Adipocyte (in vitro differentiated cells): Measurements from ENCODE around the gene FKBP11.
A peak's percentile ranks its signal among the peaks of the same experiment; 100 is the strongest.
"Not testable (repeated sequence)": the region's sequence is repeated elsewhere in the genome, so short reads cannot be mapped to it uniquely, and the experiment has no call there.

ENCODE experiments used
- DNase-seq: peaks from one replicate; pipeline ENCODE4 v3.0.0-alpha.2; 2015; ENCODE audit warnings: low read depth
- H3K27me3 ChIP-seq: replicated peaks from 2 replicates; pipeline ENCODE4 v1.7.0; 2013; ENCODE audit warnings: mild to moderate bottlenecking, low read length, moderate library complexity; ENCODE audit not compliant: control insufficient read depth, insufficient read depth
- H3K36me3 ChIP-seq: 2 replicates; pipeline ENCODE4 v1.7.0; 2013; ENCODE audit warnings: low read length, mild to moderate bottlenecking, moderate library complexity; ENCODE audit not compliant: control insufficient read depth, insufficient read depth, severe bottlenecking
- H3K4me1 ChIP-seq: 2 replicates; pipeline ENCODE4 v1.7.0; 2013; ENCODE audit warnings: mild to moderate bottlenecking, low read length, moderate library complexity; ENCODE audit not compliant: control insufficient read depth, insufficient read depth
- H3K4me3 ChIP-seq: 2 replicates; pipeline ENCODE4 v1.7.0; 2013; ENCODE audit warnings: mild to moderate bottlenecking, low read length, moderate library complexity
- H3K9ac ChIP-seq: 2 replicates; pipeline ENCODE4 v1.7.0; 2013; ENCODE audit warnings: mild to moderate bottlenecking, low read length, moderate library complexity
- H3K9me3 ChIP-seq: 2 replicates; pipeline ENCODE4 v1.7.0; 2013; ENCODE audit warnings: mild to moderate bottlenecking, low read length, moderate library complexity; ENCODE audit not compliant: control insufficient read depth

Gene FKBP11

DNA sequence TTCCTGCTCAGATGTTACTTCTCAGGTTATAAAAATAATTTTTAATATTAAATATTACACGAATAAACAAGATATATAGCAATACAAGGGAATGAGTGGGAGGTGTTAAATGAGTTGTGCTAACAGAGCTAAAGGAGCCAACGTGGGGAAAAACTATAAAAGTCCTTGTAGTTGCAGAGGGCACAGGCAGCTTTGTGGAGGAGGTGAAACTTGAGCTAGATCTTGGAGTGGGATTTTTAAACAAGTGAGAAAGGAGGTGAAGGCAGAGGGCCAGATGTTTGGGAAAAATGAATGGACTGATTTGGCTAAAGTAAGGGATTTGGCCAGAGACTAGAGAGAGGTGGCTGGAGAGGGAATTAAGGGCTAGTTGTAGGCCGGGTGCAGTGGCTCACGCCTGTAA is 5.2 kb upstream of the FKBP11 start:
- Histone ChIP-seq H3K4me3 (no peak overlapping the region), H3K9me3 (no peaks in the 10 kb centered on the region), H3K4me1 (peaks cover 5% of the 10 kb centered on the region), H3K36me3 (peaks cover 61% of the 10 kb centered on the region), H3K27me3 (no peaks in the 10 kb centered on the region), H3K9ac (no peak overlapping the region)
- no peak for DNase-seq

DNA sequence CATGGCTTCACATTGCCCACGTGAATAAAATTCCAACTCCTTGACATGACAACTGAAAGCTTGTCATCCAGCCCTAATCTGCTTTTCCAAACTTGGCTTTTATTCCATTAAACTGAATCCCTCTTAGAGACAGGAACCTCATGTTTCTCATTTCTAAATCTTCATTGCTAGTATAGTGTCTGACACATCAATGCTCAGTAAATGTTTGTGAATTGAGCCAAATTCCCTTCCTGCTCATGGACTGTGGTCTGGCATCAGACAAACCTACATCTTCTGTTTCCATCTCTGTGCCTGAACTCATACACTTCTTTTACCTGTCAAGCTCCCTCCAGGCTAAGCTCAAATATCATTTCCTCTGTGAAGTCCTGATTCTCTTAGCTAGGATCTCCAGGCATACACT is 4.3 kb upstream of the FKBP11 start:
- no peak for DNase-seq
- Histone ChIP-seq H3K9ac (no peak overlapping the region), H3K9me3 (no peaks in the 10 kb centered on the region), H3K4me1 (peaks cover 8% of the 10 kb centered on the region), H3K36me3 (peaks cover 57% of the 10 kb centered on the region), H3K27me3 (no peaks in the 10 kb centered on the region), H3K4me3 (no peak overlapping the region)

DNA sequence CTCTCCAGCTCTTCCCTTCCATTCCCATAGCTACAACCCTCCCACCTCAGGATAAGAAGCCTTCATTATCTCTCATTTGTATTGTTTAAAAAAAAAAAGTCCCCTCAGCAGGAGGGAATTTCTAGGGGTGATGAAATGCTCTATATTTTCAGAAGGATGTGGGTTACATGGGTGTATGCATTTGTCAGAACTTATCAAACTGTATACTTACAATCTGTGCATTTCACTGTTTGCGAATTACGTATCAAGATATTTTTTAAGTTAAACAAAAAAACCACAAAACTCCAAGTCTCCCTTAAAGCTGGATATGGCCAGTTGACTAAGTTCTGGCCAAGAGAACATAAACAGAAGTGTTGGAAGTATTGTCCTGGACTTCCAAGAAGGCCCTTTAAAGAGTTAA is 2.0 kb upstream of the FKBP11 start:
- Histone ChIP-seq H3K4me1 (peaks cover 14% of the 10 kb centered on the region), H3K4me3 (no peak overlapping the region), H3K9ac (no peak overlapping the region), H3K27me3 (no peaks in the 10 kb centered on the region), H3K36me3 (peaks cover 48% of the 10 kb centered on the region), H3K9me3 (no peaks in the 10 kb centered on the region)
- peak; percentile 67 for DNase-seq

DNA sequence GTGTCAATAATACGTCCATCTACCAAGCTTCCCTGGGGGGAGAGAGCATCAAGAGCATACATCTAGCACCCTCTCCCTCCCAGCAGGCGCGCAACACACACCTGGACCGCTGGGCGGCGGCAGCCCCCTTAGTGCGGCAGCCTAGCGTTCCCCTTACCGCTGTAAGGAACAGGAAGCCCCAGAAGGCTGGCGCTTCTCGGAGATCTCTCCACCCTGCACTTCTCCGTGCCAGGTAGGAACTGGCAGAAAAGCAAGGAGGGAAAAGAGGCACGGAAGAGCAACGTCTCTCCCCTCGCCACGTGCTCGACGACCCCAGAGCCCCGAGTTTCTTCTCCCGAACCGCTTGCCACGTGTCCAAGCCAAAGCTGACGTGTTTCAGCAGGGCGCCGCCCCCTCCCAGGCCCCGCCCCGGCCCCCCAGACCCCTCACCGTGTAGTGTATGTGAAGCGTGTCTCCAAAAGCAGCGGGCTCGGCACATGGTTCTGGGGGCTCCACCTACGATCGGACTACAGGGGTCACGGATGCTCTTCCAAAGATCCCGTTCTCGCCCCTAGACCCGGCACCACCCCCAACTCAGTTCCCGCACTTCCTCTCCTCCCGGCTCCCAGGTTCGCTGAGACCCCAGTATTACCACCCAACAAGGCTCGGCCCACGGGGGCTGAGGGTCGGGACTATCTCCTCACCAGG is 532 bp downstream of the FKBP11 start:
- Histone ChIP-seq H3K9ac (peak overlapping the region; percentile 92), H3K9me3 (no peaks in the 10 kb centered on the region), H3K27me3 (no peaks in the 10 kb centered on the region), H3K4me3 (peak overlapping the region; percentile 93), H3K36me3 (peaks cover 45% of the 10 kb centered on the region), H3K4me1 (peaks cover 14% of the 10 kb centered on the region)
- peak; percentile 62 for DNase-seq

DNA sequence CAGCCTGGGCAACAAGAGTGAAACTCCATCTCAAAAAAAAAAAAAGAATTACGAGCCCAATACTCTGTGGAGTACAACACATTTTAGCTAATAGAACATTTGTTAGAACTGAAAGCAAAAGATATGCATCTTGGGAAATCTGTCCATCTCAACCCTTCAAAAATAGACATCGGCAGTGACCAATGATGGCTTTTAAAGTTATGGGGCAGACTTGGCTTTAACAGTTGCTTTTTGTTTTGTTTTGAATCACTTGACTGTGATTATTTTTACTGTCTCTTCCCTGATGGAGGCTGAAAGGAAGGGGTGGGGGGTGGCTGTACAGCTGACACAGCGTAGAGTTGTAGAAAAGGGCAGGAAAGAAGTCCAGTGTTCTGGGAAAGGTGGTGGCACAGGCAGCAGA is 2.2 kb downstream of the FKBP11 start:
- Histone ChIP-seq H3K9me3 (no peaks in the 10 kb centered on the region), H3K36me3 (peaks cover 35% of the 10 kb centered on the region), H3K27me3 (no peaks in the 10 kb centered on the region), H3K9ac (no peak overlapping the region), H3K4me3 (no peak overlapping the region), H3K4me1 (peaks cover 14% of the 10 kb centered on the region)
- DNase-seq = no peak

DNA sequence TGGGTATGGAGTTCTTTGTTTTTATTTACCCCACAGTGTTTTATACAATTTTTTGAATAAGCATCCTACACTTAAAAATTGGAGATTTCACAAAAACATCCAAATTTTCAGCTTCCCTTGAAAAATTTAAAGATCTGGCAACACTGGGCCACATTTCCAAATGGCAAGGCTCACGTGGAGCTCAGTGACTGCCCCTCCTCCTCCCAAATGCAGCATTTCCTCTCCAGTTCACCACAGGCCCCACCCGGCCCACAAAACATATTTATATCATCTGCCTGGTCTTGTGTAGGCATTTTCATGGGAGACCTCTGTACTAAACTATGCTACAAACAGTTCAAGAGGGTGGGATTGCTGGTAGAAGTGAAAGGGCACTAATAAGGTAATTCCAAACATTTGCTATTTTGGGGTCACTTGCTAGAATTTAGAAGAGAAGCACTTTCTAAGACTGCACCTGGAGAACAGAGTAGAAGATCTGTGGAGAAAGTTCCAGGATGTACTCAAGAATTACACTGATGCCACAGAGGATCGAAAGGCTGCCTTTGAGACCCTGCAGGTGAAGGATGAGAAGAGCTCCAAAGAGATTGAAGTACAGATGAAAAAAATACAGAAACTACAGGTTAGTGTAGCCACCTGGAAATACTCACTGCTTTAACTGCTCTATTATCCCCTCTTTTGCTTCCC is 7.3 kb downstream of the FKBP11 start:
- H3K9ac ChIP-seq = no peak overlapping the region
- DNase-seq = peak; percentile 21
- H3K9me3 ChIP-seq = no peaks in the 10 kb centered on the region
- H3K4me3 ChIP-seq = no peak overlapping the region
- H3K27me3 ChIP-seq = no peaks in the 10 kb centered on the region
- peaks cover 21% of the 10 kb centered on the region for H3K36me3 ChIP-seq
- H3K4me1 ChIP-seq = no peaks in the 10 kb centered on the region

DNA sequence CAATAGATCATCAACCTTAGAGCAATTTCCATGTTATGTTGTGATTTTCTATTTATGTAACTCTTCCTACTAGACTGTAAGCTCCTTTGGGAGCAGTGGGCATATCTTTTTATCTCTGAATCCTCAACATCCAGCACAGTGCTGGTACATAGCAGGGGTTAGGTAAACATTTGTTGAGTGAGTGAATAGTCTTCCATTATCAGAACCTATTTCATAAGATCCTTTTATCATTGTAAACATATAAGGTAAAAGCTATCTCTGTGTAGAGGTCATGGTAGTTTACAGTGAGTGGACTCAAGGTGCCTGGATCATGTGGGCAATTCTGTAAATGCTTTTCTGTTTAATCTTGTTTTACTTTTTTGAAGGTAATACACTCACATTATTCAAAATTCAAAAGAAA is 15.1 kb downstream of the FKBP11 start:
- no peaks in the 10 kb centered on the region for H3K36me3 ChIP-seq
- H3K4me1 ChIP-seq = no peaks in the 10 kb centered on the region
- no peak overlapping the region for H3K9ac ChIP-seq
- H3K9me3 ChIP-seq = no peaks in the 10 kb centered on the region
- no peak for DNase-seq
- H3K4me3 ChIP-seq = no peak overlapping the region
- H3K27me3 ChIP-seq = no peaks in the 10 kb centered on the region

DNA sequence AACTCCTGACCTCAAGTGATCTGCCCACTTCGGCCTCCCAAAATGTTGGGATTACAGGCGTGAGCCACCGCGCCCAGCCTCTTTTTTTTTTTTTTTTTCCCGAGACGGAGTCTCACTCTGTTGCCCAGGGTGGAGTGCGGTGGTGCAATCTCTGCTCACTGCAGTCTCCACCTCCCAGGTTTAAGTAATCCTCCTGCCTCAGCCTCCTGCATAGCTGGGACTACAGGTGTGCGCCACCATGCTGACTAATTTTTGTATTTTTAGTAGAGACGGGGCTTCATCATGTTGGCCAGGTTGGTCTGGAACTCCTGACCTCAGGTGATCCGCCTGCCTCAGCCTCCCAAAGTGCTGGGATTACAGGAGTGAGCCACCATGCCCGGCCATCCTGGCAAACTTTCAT is 15.6 kb downstream of the FKBP11 start:
- not testable (repeated sequence) for H3K4me3 ChIP-seq, H3K36me3 ChIP-seq, H3K9me3 ChIP-seq, H3K4me1 ChIP-seq, H3K27me3 ChIP-seq, DNase-seq, H3K9ac ChIP-seq

DNA sequence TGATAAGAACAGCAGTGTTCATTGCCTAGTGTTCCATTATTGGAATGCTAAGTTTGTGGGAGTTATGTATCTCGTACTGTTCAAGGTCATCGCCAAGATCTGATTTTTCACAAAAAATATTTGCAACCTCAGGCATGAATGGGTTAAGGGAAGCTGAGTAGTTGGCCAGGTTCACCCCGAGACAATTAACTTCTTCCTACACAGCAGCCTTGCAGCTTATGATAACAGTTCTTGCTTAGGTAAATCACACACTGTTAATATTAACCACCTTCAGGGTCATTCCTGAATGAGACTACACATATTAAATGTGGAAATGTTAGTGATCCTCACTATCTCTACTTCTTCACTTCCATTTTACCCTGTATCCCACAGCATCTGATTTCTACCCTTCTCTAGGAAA is 18.0 kb downstream of the FKBP11 start:
- Histone ChIP-seq H3K9me3 (no peaks in the 10 kb centered on the region), H3K36me3 (no peaks in the 10 kb centered on the region), H3K4me1 (peaks cover 4% of the 10 kb centered on the region), H3K4me3 (no peak overlapping the region), H3K27me3 (no peaks in the 10 kb centered on the region), H3K9ac (no peak overlapping the region)
- no peak for DNase-seq

DNA sequence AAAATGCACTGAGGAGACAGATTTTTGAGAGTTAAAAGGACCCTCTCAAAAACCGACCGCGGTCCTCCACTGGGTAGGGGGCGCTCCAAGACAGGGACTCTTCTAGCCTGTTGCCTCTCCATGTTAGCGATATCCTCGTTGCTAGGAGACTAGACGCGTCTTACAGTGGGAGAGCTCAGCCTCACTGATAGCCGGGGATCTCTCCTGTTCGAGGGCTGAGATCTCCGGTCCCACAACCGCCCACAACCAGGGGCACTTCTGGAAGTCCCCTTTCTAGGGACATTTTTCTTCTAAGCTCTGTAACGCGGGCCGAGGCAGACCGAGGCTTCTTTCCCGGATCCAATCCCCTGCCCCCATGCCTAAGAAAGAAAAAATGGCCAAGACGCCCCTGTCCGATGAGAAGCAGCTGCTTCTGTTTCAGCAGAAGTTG is 21.3 kb downstream of the FKBP11 start:
- H3K9me3 ChIP-seq = no peaks in the 10 kb centered on the region
- H3K9ac ChIP-seq = peak overlapping the region; percentile 70
- DNase-seq = peak; percentile 90
- peak overlapping the region; percentile 85 for H3K4me3 ChIP-seq
- H3K36me3 ChIP-seq = no peaks in the 10 kb centered on the region
- H3K27me3 ChIP-seq = no peaks in the 10 kb centered on the region
- H3K4me1 ChIP-seq = peaks cover 4% of the 10 kb centered on the region

DNA sequence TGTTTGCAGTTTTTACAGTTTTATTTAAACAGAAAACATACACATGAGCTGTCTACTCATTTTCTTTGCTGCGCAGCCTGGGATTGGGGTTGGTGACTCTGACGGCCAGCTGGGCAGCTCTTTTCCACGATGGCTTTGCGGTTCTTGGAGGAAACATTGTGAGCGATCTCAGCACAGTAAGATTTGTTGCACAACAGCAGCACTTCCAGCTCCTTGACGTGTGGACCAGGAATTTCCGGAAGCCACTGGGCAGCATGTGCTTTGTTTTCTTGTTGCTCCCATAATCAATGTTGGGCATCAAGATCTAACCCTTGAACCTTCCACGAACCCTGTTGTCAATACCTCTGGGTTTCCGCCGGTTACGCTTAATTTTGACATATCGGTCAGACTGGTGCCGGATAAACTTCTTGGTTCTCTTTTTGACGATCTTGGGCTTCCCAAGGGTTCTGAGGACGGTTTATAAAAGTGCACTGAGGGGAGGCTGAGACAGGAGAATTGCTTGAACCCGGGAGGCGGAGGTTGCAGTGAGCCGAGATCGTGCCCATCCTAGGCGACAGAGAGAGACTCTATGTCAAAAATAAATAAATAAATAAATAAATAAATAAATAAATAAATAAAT is 21.8 kb downstream of the FKBP11 start:
- Histone ChIP-seq H3K9me3 (no peaks in the 10 kb centered on the region), H3K4me1 (peaks cover 4% of the 10 kb centered on the region), H3K27me3 (no peaks in the 10 kb centered on the region), H3K4me3 (peak overlapping the region; percentile 85), H3K9ac (no peak overlapping the region), H3K36me3 (no peaks in the 10 kb centered on the region)
- DNase-seq = no peak
